ENCODE data around the gene ZNF683. TPM values are rescaled to one million over a fixed set of nuclear protein-coding genes. Genes with fewer than 3 reads are reported as not detected.

Gene ZNF683
- total and polyA plus RNA-seq, 10 of the 15 experiments (the other 5 are each of a cell fraction or from before 2014, with no cell fraction given) = not detected

GRCh38 chr1:26418865-26419349 is 46.4 kb upstream of the ZNF683 start (continued):
- TF ChIP-seq, protein P1, sequence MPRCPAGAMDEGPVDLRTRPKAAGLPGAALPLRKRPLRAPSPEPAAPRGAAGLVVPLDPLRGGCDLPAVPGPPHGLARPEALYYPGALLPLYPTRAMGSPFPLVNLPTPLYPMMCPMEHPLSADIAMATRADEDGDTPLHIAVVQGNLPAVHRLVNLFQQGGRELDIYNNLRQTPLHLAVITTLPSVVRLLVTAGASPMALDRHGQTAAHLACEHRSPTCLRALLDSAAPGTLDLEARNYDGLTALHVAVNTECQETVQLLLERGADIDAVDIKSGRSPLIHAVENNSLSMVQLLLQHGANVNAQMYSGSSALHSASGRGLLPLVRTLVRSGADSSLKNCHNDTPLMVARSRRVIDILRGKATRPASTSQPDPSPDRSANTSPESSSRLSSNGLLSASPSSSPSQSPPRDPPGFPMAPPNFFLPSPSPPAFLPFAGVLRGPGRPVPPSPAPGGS (IDR thresholded peaks at IDR 0.05; ENCODE audit: borderline replicate concordance, insufficient read depth, low read depth, low read length, poor library complexity, severe bottlenecking) = no peak
- TF ChIP-seq ZBTB4 (CRISPR knock-in tag; IDR thresholded peaks at IDR 0.05) (no peak), ESRRA (IDR thresholded peaks at IDR 0.05; ENCODE audit: low read length) (no peak), MYB (IDR thresholded peaks at IDR 0.05; ENCODE audit: borderline replicate concordance, low read depth, low read length) (no peak), NBN (IDR thresholded peaks at IDR 0.05) (no peak), RAD21 (IDR thresholded peaks at IDR 0.05; ENCODE audit: insufficient read depth, low read depth, low read length) (no peak)
